Retinal pigment epithelial cell (primary cell): ENCODE results near the gene KLHL7.
A peak's percentile ranks its signal among the peaks of the same experiment; 100 is the strongest.

Experiments used
- DNase-seq: peaks from one replicate; pipeline ENCODE4 v3.0.0-alpha.2; 2010; ENCODE audit warnings: low read depth
- H3K4me3 ChIP-seq: 2 replicates; pipeline ENCODE4 v1.5.1; 2011; ENCODE audit warnings: mild to moderate bottlenecking, low read length, control low read depth, moderate library complexity
- TF ChIP-seq, protein P1 (sequence below): conservative IDR thresholded peaks from 2 replicates; pipeline ENCODE4 v1.5.1; 2011; ENCODE audit warnings: low read depth, low read length, control low read depth, inconsistent platforms

The KLHL7 gene

GRCh38 chr7:23096518-23097290, 8.9 kb upstream of the KLHL7 start:
- DNase-seq: no peak
- no peak overlapping the region for H3K4me3 ChIP-seq
- TF ChIP-seq, protein P1, sequence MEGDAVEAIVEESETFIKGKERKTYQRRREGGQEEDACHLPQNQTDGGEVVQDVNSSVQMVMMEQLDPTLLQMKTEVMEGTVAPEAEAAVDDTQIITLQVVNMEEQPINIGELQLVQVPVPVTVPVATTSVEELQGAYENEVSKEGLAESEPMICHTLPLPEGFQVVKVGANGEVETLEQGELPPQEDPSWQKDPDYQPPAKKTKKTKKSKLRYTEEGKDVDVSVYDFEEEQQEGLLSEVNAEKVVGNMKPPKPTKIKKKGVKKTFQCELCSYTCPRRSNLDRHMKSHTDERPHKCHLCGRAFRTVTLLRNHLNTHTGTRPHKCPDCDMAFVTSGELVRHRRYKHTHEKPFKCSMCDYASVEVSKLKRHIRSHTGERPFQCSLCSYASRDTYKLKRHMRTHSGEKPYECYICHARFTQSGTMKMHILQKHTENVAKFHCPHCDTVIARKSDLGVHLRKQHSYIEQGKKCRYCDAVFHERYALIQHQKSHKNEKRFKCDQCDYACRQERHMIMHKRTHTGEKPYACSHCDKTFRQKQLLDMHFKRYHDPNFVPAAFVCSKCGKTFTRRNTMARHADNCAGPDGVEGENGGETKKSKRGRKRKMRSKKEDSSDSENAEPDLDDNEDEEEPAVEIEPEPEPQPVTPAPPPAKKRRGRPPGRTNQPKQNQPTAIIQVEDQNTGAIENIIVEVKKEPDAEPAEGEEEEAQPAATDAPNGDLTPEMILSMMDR: no peak

DNA sequence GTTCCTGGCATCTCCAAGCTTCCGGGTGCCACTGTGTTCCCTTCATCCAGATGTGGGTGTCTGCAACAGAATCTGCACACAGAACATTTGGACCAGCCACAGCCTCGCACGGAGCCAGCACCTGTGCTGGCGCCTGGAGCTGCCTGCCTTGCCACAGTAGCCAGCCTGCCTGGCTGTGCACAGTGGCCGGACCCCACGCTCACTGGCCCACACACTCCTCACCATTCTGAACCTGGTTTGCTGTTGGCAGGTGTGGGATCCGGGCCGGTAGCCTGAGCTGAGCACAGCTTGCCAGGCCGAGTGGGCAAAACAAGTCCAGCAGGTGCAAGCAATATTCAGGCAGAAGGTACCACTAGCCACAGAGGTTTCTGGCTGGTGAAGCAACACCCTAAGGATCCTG, 7.6 kb upstream of the KLHL7 start:
- DNase-seq: no peak
- no peak overlapping the region for H3K4me3 ChIP-seq
- TF ChIP-seq, protein P1: no peak

DNA sequence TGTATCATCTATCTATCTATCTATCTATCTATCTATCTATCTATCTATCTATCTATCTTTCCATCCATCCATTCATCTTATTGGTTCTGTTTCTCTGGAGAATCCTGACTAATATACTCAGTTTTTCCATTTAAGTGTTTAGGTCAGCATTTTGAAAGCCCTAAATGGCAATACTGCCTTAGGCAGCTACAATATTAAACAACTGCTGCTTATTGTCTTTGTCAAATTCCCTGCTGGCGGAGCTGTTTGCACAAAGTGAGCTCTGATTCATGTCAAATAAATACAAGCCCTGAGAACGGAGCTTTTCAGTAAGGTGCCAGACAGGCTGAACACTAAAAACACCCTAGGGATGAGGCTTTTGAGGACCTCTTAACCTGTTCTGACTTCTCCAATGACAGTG, 7.1 kb upstream of the KLHL7 start:
- DNase-seq: no peak
- H3K4me3 ChIP-seq: no peak overlapping the region
- TF ChIP-seq, protein P1: no peak

DNA sequence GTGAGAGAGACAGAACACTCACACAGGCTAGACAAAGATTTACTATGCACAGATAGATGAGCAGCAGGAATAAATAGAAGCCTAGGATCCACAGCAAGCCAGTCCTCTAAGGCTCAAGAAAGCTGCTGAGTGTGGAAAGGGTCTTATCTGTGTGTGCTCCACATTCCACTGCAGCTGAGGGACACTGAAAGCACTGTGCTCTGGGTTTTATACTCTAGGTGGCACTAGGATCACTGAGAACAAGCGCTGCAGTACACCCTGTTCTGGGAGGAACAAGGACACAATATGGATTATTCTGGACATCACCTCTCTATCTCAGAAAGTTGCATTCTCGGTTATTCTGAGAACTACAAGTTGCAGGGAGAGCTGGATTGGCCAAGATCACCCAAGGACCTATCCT, 4.9 kb upstream of the KLHL7 start:
- no peak for DNase-seq
- TF ChIP-seq, protein P1: no peak
- no peak overlapping the region for H3K4me3 ChIP-seq

DNA sequence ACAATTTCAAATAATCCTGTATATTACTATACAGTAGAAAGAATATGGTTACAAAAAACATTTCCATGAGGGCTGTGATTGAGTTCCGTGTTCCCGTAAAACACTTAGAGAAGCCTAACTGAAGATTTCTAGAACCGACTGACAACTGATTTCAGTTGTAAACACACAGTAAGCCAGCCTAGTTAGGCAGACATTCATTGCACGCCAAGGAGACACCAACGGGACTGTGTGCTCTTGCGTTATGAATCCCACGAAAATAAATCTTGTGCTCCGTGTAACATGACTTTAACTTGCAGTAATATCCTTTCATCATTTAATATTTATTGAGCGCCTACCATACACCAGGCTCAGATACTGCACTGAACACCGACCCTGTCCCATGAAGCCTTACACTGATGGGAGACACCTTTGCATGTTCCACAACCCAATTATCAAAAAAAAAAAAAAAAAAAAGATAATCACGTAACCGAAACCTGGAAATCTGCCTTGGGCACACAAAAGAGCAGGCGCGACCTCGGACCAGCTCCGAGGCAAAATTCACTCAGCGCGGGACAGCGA, 420 bp upstream of the KLHL7 start:
- TF ChIP-seq, protein P1: no peak
- no peak for DNase-seq
- peak overlapping the region; percentile 89 for H3K4me3 ChIP-seq

DNA sequence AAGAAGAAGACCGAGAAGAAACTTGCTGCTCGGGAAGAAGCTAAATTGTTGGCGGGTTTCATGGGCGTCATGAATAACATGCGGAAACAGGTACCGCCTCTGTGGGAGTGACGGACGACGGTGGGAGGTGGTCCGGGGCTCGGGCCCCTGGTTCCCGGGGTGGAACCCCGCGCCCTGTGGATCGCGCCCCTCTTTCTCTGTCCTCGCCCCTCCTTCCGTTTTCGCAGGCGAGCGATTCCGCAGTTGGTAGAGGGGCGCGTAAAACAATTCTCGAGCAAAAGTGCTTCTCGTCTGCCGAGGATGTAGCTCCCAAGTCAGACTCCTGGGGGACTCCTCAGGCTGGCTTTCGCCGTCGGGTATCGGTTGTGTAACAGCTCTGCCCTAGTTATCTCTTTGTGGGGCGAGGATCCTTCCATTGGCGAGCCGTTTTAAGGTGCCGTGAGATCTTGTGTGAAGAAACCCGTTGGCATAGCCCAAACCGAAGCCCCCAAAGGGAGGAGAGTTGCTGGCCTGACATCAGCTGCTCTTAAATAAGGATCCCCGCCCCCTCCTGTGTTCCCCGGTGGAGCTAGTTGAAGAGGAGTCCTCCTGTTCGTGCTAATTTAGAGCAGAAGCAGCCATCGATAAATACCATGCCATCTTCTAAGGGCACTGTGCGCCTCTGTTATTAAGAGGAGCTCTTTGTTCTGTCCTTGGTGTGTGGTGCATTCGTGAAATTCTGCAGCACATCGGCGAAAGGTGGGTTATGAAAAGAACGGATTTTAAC, 655 bp downstream of the KLHL7 start:
- peak overlapping the region; percentile 89 for H3K4me3 ChIP-seq
- no peak for DNase-seq
- TF ChIP-seq, protein P1: no peak
